ENCODE results near the gene MAPT.
"Not testable (repeated sequence)": the region's sequence is repeated elsewhere in the genome, so short reads cannot be mapped to it uniquely, and the experiment has no call there.

Gene MAPT

GRCh38 chr17:46020998-46021397 lies 126.6 kb downstream of the MAPT start:
- no peaks in the 10 kb centered on the region for H3K36me3 ChIP-seq (ENCODE audit: control insufficient read depth, low read length)
- no peaks in the 10 kb centered on the region for H3K9me3 ChIP-seq (ENCODE audit: control insufficient read depth, insufficient read depth, low read length)
- H3K4me1 ChIP-seq (ENCODE audit: control insufficient read depth, low read length): peaks cover 1% of the 10 kb centered on the region; the same call in 1 of the 2 replicates
- H3F3A ChIP-seq (ENCODE audit: control insufficient read depth, insufficient read depth): no peaks in the 10 kb centered on the region
- H3K4me2 ChIP-seq (ENCODE audit: low read length): no peak overlapping the region
- no peaks in the 10 kb centered on the region for H3K79me2 ChIP-seq (ENCODE audit: control insufficient read depth, low read length)
- no peaks in the 10 kb centered on the region for H4K20me1 ChIP-seq (ENCODE audit: control insufficient read depth, insufficient read depth, low read depth, low read length)
- no peak overlapping the region for H3K4me3 ChIP-seq (ENCODE audit: low read length)
- no peak overlapping the region for H3K27ac ChIP-seq (ENCODE audit: low read depth, low read length)
- no peaks in the 10 kb centered on the region for H3K9me2 ChIP-seq (replicated peaks; ENCODE audit: control insufficient read depth, low read length)
- H3K27me3 ChIP-seq (ENCODE audit: control insufficient read depth, low read length): no peaks in the 10 kb centered on the region
- TF ChIP-seq CTCF (IDR thresholded peaks at IDR 0.05; ENCODE audit: low read depth, low read length, poor library complexity, severe bottlenecking): no peak
- TF ChIP-seq EZH2phosphoT487 (IDR thresholded peaks at IDR 0.05; ENCODE audit: borderline replicate concordance, low read length): no peak

- H3K9me3 ChIP-seq (ENCODE audit: control insufficient read depth, insufficient read depth, low read length); H4K20me1 ChIP-seq (ENCODE audit: control insufficient read depth, insufficient read depth, low read depth, low read length); H3K4me2 ChIP-seq (ENCODE audit: low read length); H3K27ac ChIP-seq (ENCODE audit: low read depth, low read length); H3K4me3 ChIP-seq (ENCODE audit: low read length); H3F3A ChIP-seq (ENCODE audit: control insufficient read depth, insufficient read depth); H3K9me2 ChIP-seq (replicated peaks; ENCODE audit: control insufficient read depth, low read length); H3K79me2 ChIP-seq (ENCODE audit: control insufficient read depth, low read length); H3K36me3 ChIP-seq (ENCODE audit: control insufficient read depth, low read length); H3K27me3 ChIP-seq (ENCODE audit: control insufficient read depth, low read length): not testable (repeated sequence)
- peaks cover 11% of the 10 kb centered on the region; the same call in 1 of the 2 replicates for H3K4me1 ChIP-seq (ENCODE audit: control insufficient read depth, low read length)
These were observed 129.0 kb downstream of the MAPT start for GRCh38 chr17:46023366-46023765.

- Histone ChIP-seq H3K79me2 (ENCODE audit: control insufficient read depth, low read length) (no peaks in the 10 kb centered on the region), H3K4me3 (ENCODE audit: low read length) (no peak overlapping the region), H3K4me2 (ENCODE audit: low read length) (no peak overlapping the region), H3K27ac (ENCODE audit: low read depth, low read length) (no peak overlapping the region), H3K9me2 (replicated peaks; ENCODE audit: control insufficient read depth, low read length) (no peaks in the 10 kb centered on the region), H3K9me3 (ENCODE audit: control insufficient read depth, insufficient read depth, low read length) (no peaks in the 10 kb centered on the region), H3K4me1 (ENCODE audit: control insufficient read depth, low read length) (peaks cover 11% of the 10 kb centered on the region; the same call in 1 of the 2 replicates), H3F3A (ENCODE audit: control insufficient read depth, insufficient read depth) (no peaks in the 10 kb centered on the region), H3K36me3 (ENCODE audit: control insufficient read depth, low read length) (peaks cover 12% of the 10 kb centered on the region; the same call in 1 of the 2 replicates), H4K20me1 (ENCODE audit: control insufficient read depth, insufficient read depth, low read depth, low read length) (no peaks in the 10 kb centered on the region), H3K27me3 (ENCODE audit: control insufficient read depth, low read length) (no peaks in the 10 kb centered on the region)
- no peak for TF ChIP-seq EZH2phosphoT487 (IDR thresholded peaks at IDR 0.05; ENCODE audit: borderline replicate concordance, low read length)
- TF ChIP-seq CTCF (IDR thresholded peaks at IDR 0.05; ENCODE audit: low read depth, low read length, poor library complexity, severe bottlenecking): no peak
These were observed 129.5 kb downstream of the MAPT start for GRCh38 chr17:46023783-46024388.

- Histone ChIP-seq H3K27ac (ENCODE audit: low read depth, low read length) (no peak overlapping the region), H3K4me2 (ENCODE audit: low read length) (no peak overlapping the region), H4K20me1 (ENCODE audit: control insufficient read depth, insufficient read depth, low read depth, low read length) (no peaks in the 10 kb centered on the region), H3F3A (ENCODE audit: control insufficient read depth, insufficient read depth) (no peaks in the 10 kb centered on the region), H3K9me2 (replicated peaks; ENCODE audit: control insufficient read depth, low read length) (no peaks in the 10 kb centered on the region), H3K4me1 (ENCODE audit: control insufficient read depth, low read length) (peaks cover 14% of the 10 kb centered on the region; the same call in 1 of the 2 replicates), H3K9me3 (ENCODE audit: control insufficient read depth, insufficient read depth, low read length) (no peaks in the 10 kb centered on the region), H3K36me3 (ENCODE audit: control insufficient read depth, low read length) (peaks cover 19% of the 10 kb centered on the region; the same call in 1 of the 2 replicates), H3K79me2 (ENCODE audit: control insufficient read depth, low read length) (no peaks in the 10 kb centered on the region), H3K4me3 (ENCODE audit: low read length) (no peak overlapping the region), H3K27me3 (ENCODE audit: control insufficient read depth, low read length) (no peaks in the 10 kb centered on the region)
- TF ChIP-seq CTCF (IDR thresholded peaks at IDR 0.05; ENCODE audit: low read depth, low read length, poor library complexity, severe bottlenecking): no peak
- no peak for TF ChIP-seq EZH2phosphoT487 (IDR thresholded peaks at IDR 0.05; ENCODE audit: borderline replicate concordance, low read length)
These were observed 130.2 kb downstream of the MAPT start for GRCh38 chr17:46024590-46024989.
